GM12878 (cell line): ENCODE results near the gene THRB. TPM values are rescaled to one million over a fixed set of nuclear protein-coding genes. Genes with fewer than 3 reads are reported as not detected.

Experiments used
- ATAC-seq: fragments of 200-7000 bp; cut with Tn5 transposase; 3 replicates; pipeline ENCODE4 v1.9.1; 2020; ENCODE audit warnings: mild to moderate bottlenecking, moderate library complexity
- BruUV-seq: library from RNA; stranded (reverse); fragments of 400-500 nt; replicated peaks from 2 replicates; lab custom pipeline; 2021; lab: Mats Ljungman, UMichigan
- CTCF ChIA-PET: fragments of 300-600 bp; sonication (Branson Sonifier 250); formaldehyde crosslinking; extraction: SDS; loops from one replicate; lab custom pipeline; 2021; ENCODE audit warnings: inconsistent platforms; lab: Yijun Ruan, JAX
- POLR2A ChIA-PET: fragments of 350-600 bp; formaldehyde crosslinking; extraction: SDS; loops from one replicate; lab custom pipeline; 2021; ENCODE audit warnings: inconsistent platforms; lab: Charles Lee
- RAD21 ChIA-PET: fragments of 300-600 bp; sonication (Branson Sonifier 250); formaldehyde crosslinking; loops from one replicate; lab custom pipeline; 2023; ENCODE audit warnings: antibody characterized with exemption; ENCODE audit not compliant: unreplicated experiment; lab: Charles Lee
- SMC1A ChIA-PET: fragments of 300-600 bp; sonication (Branson Sonifier 250); formaldehyde crosslinking; loops from one replicate; lab custom pipeline; 2023; ENCODE audit not compliant: unreplicated experiment, uncharacterized antibody; lab: Charles Lee
- DNase-seq: peaks from one replicate; pipeline ENCODE4 v3.0.0-alpha.2; 2011; ENCODE audit warnings: low read depth, low spot score
- FAIRE-seq: peaks from 3 replicates; lab custom pipeline; 2011; peaks lifted over from hg19 to GRCh38; lab: Jason Lieb, UNC
- H2AFZ ChIP-seq: 2 replicates; pipeline ENCODE4 v1.6.0; 2011; ENCODE audit warnings: low read depth, low read length, control low read depth; ENCODE audit not compliant: control insufficient read depth
- H3K27ac ChIP-seq: 2 replicates; pipeline ENCODE4 v1.5.1; 2011; ENCODE audit warnings: control low read depth; ENCODE audit not compliant: control insufficient read depth, insufficient read depth
- H3K27me3 ChIP-seq, 2 experiments: replicated peaks in 1 of 2; 2 replicates each; pipeline versions ENCODE4 v1.6.0 to v1.6.1; 2011; ENCODE audit warnings: low read length in 1 of 2; ENCODE audit not compliant: control insufficient read depth in 2 of 2, insufficient read depth in 2 of 2
- H3K36me3 ChIP-seq, 2 experiments: 2 replicates each; pipeline ENCODE4 v1.5.1; 2011; ENCODE audit warnings: low read length in 1 of 2; ENCODE audit not compliant: control insufficient read depth in 2 of 2, insufficient read depth in 2 of 2
- H3K4me1 ChIP-seq: 2 replicates; pipeline ENCODE4 v1.6.1; 2011; ENCODE audit warnings: mild to moderate bottlenecking, low read length, moderate library complexity, mixed read lengths; ENCODE audit not compliant: control insufficient read depth, insufficient read depth
- H3K4me2 ChIP-seq: 2 replicates; pipeline ENCODE4 v1.6.0; 2011; ENCODE audit warnings: control low read depth; ENCODE audit not compliant: control insufficient read depth, insufficient read depth
- H3K4me3 ChIP-seq: fragments of 200-600 bp; sonication (generic); 2 replicates; pipeline ENCODE4 v1.5.1; 2016
- H3K79me2 ChIP-seq: 2 replicates; pipeline ENCODE4 v1.6.0; 2011; ENCODE audit warnings: low read length; ENCODE audit not compliant: control insufficient read depth, insufficient read depth
- H3K9ac ChIP-seq: 2 replicates; pipeline ENCODE4 v1.8.0; 2011; ENCODE audit warnings: low read length, control low read depth, mixed read lengths; ENCODE audit not compliant: control insufficient read depth, insufficient read depth
- H3K9me3 ChIP-seq: replicated peaks from 3 replicates; pipeline ENCODE4 v1.5.1; 2011; ENCODE audit warnings: mild to moderate bottlenecking, low read length; ENCODE audit not compliant: control insufficient read depth, insufficient read depth
- H4K20me1 ChIP-seq: 2 replicates; pipeline ENCODE4 v1.6.0; 2011; ENCODE audit not compliant: control insufficient read depth, insufficient read depth
- CREB1 ChIP-seq: IDR thresholded peaks from 2 replicates; pipeline ENCODE4 v1.6.1; 2012; ENCODE audit warnings: low read depth, mild to moderate bottlenecking, inconsistent platforms
- DPF2 ChIP-seq: fragments of 450-650 bp; IDR thresholded peaks from 2 replicates; pipeline ENCODE4 v1.6.1; 2017; ENCODE audit warnings: mild to moderate bottlenecking
- ELK1 ChIP-seq: IDR thresholded peaks from 2 replicates; pipeline ENCODE4 v1.6.1; 2012; ENCODE audit warnings: low read depth, low read length, improper control_type of control experiment
- FOS ChIP-seq: IDR thresholded peaks from 3 replicates; pipeline ENCODE4 v1.6.1; 2011; ENCODE audit warnings: borderline replicate concordance; ENCODE audit not compliant: insufficient read length; ENCODE audit errors: extremely low read depth
- MAX ChIP-seq: IDR thresholded peaks from 2 replicates; pipeline ENCODE4 v1.6.1; 2012; ENCODE audit warnings: low read depth, low read length, improper control_type of control experiment
- MYC ChIP-seq: IDR thresholded peaks from 2 replicates; pipeline ENCODE4 v1.6.1; 2011; ENCODE audit warnings: mild to moderate bottlenecking, low read length, moderate library complexity, inconsistent platforms; ENCODE audit not compliant: insufficient read depth, insufficient replicate concordance, insufficient read length, severe bottlenecking
- RAD21 ChIP-seq: IDR thresholded peaks from 2 replicates; pipeline ENCODE4 v1.6.1; 2011; ENCODE audit warnings: mild to moderate bottlenecking, low read depth, low read length, moderate library complexity; ENCODE audit not compliant: insufficient read depth
- ZNF384 ChIP-seq: IDR thresholded peaks from 2 replicates; pipeline ENCODE4 v1.6.1; 2012; ENCODE audit warnings: low read depth, mild to moderate bottlenecking, low read length, improper control_type of control experiment, borderline replicate concordance
- ZZZ3 ChIP-seq: IDR thresholded peaks from 2 replicates; pipeline ENCODE4 v1.6.1; 2011; ENCODE audit warnings: low read depth; ENCODE audit not compliant: control insufficient read depth, insufficient read length
- WGBS: methylation state at CpG from one replicate; pipeline ENCODE4 v1.1.6; 2016; ENCODE audit warnings: low lambda C conversion rate; ENCODE audit not compliant: insufficient replicate concordance, insufficient coverage; ENCODE audit errors: missing lambda C conversion rate; 5-methylcytosine and 5-hydroxymethylcytosine counted together
- in situ Hi-C: fragments of 300-500 bp; cut with MboI; formaldehyde crosslinking; loops from 9 replicates; pipeline ENCODE4 v1.14.3; 2018; ENCODE audit warnings: mixed read lengths
- intact Hi-C: fragments of 100-400 bp; cut with micrococcal nuclease; formaldehyde crosslinking; loops from one replicate; pipeline ENCODE4 v1.14.2; 2022; ENCODE audit not compliant: unreplicated experiment
- polyA plus RNA-seq, 11 experiments: library from polyadenylated mRNA; depleted of rRNA in 4 of 11; unstranded in 6 of 11; stranded (reverse) in 5 of 11; fragments of >200 nt; fragmentation: Nextera tagmentation in 4 of 11; fragmentation: Illumina TruSeq in 1 of 11; extraction: Ambion mirVana in 4 of 11; extraction: Trizol in 1 of 11; gene quantifications; 1 replicate in 1 of 11; 2 replicates in 10 of 11; pipeline versions ENCODE4 v1.2.1 to v1.2.3, GENCODE V29; 2011 to 2016; ENCODE audit warnings: inconsistent platforms in 2 of 11, missing spikeins in 2 of 11, low read depth in 1 of 11
- total RNA-seq, 4 experiments: library from RNA; depleted of rRNA in 3 of 4; stranded (reverse); fragments of >200 nt in 3 of 4; fragmentation: Illumina TruSeq in 1 of 4; extraction: Trizol in 1 of 4; gene quantifications; 2 replicates each; pipeline versions ENCODE4 v1.2.1 to v1.2.3, GENCODE V29; 2013 to 2021

Gene THRB
- total and polyA plus RNA-seq, 10 of the 15 experiments (the other 5 are each of a cell fraction or from before 2014, with no cell fraction given) = 0.05 TPM; not detected in 9

GRCh38 chr3:24138876-24139256, 355.8 kb downstream of the THRB start:
- in situ Hi-C loops (no loop called here), intact Hi-C loops (no loop called here)
- no peak for ATAC-seq
- Histone ChIP-seq H2AFZ (no peak overlapping the region), H3K27ac (no peak overlapping the region), H3K4me1 (no peaks in the 10 kb centered on the region), H3K27me3 (no peaks in the 10 kb centered on the region), H3K79me2 (no peaks in the 10 kb centered on the region), H3K4me2 (no peak overlapping the region), H3K4me3 (no peak overlapping the region), H3K36me3 (no peaks in the 10 kb centered on the region), H3K9me3 (no peaks in the 10 kb centered on the region), H3K9ac (no peak overlapping the region), H4K20me1 (no peaks in the 10 kb centered on the region)
- 0% methylated on average over 1 of the region's 1 CpG for WGBS
- FAIRE-seq = no peak
- POLR2A ChIA-PET = no interaction called here
- RAD21 ChIA-PET = no interaction called here
- CTCF ChIA-PET = no interaction called here
- no peak for DNase-seq
- no TSS peak for BruUV-seq
- no peak for TF ChIP-seq ZZZ3
- TF ChIP-seq FOS = no peak
- no peak for TF ChIP-seq RAD21
- TF ChIP-seq MAX = no peak
- no peak for TF ChIP-seq CREB1
- TF ChIP-seq ELK1 = no peak
- TF ChIP-seq ZNF384 = no peak
- TF ChIP-seq MYC = no peak
- no peak for TF ChIP-seq DPF2
- SMC1A ChIA-PET = interaction anchor here (0.7 to 1.1 kb wide), 3 partner anchors 39 to 222 kb away, joined by 3 read pairs; partner anchors contain the start of genes NKIRAS1 and RPL15
